ENCODE results near the gene OR52I2.

Gene OR52I2

GRCh38 chr11:4610258-4610935 lies 28.9 kb downstream of the OR52I2 start:
- DNase-seq: no peak

GRCh38 chr11:4611986-4612385 lies 30.4 kb downstream of the OR52I2 start:
- no peak for DNase-seq

GRCh38 chr11:4615856-4616444 lies 34.4 kb downstream of the OR52I2 start:
- DNase-seq: no peak

DNA sequence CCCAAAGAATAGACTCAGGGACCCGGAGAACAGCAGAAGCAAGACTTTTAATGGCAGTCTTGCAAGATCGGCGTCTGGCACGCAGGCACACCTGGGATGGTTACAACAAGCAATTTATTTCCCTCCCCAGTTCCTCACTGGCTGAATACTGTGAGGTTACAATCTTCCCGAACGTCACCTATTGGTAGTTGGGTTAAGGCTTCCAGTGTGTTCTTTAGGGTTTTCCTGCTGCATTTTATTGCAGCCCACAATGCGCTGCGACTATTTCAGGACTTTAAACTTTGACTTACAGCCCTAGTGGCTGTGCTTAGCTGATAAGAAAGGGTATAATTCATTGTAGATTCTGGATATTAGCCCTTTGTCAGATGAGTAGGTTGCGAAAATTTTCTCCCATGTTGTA lies 38.0 kb downstream of the OR52I2 start:
- DNase-seq: no peak

- DNase-seq: peak; percentile 21
Observed at GRCh38 chr11:4626207-4627099, 44.9 kb downstream of the OR52I2 start.

DNA sequence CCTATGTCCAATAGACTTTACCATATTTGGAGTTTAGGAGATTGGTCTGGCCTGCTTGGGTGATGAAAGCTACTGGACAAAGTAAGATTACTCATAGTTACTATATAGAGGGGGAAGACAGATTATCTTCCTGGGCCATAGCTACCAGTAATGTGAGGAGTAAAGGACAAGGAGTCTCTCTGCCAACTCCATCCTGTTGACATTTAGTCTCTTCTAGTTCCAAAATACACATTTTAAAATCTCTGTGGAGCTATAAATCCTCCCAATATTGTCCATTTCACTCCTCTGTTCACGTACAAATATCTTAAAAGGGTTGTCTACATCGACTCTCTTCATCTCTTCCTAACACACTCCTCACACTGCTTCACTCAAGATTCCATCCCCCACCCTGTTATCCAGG lies 54.6 kb downstream of the OR52I2 start:
- DNase-seq: no peak

DNA sequence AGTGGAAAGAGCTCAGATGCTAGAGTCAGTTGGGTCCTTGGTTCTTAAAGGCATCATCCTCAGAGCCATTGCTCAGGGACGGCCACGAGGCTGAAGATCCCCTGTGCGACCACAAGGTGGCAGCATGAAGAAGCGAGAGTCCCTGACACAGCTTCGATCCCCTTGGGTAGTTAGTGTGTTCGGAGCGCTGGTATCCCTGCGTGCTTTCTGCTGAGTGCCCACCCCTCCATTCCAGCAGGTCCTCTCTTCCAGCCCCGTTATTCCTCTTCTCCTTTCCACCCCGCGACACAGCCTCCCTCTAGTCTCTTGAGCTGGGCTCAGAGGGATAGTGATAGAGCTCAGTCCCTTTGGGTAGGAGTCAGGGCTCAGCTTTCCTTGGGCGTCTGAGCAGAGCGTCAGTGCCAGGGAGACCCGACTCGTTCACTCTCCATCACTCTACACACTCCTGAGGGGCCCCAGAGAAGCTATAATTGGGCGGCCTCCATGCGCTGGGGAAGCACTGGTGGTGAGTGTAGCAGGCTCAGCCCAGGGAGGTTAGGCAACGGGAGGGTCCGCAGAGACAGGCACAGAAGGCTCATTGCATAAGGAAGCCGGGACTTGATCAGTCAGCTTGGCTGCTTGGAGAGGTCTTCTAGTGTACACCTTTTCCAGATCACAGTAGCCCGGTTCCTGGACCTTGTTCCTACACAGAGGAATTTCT lies 55.6 kb downstream of the OR52I2 start, which contains the start of gene OR51D1:
OR51D1 (plus strand) TSS at position 516 of the 700 bp plus-strand sequence. CDS start 2,314 bp downstream, outside the sequence.
- DNase-seq: peak; percentile 59

DNA sequence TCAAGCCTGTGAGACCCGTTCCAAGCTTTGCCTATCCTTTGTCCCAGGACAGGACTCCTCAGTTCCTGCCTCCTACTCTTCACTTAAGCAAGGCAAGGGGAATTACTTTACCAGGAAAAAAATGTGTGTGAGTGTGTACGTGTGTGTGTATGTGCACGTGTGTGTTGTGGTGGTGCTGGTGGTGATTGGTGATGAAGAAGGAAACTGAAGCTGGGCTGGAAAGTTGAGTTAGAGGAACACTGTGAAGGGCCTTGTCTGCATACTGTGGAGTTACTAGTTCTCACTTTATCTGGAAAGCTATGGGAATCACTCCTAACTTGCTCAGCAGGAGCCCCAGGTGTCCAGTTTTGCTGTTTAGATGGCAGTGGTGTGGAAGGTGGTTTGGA lies 56.1 kb downstream of the OR52I2 start:
- no peak for DNase-seq

GRCh38 chr11:4639931-4640330 lies 58.4 kb downstream of the OR52I2 start:
- DNase-seq: no peak

DNA sequence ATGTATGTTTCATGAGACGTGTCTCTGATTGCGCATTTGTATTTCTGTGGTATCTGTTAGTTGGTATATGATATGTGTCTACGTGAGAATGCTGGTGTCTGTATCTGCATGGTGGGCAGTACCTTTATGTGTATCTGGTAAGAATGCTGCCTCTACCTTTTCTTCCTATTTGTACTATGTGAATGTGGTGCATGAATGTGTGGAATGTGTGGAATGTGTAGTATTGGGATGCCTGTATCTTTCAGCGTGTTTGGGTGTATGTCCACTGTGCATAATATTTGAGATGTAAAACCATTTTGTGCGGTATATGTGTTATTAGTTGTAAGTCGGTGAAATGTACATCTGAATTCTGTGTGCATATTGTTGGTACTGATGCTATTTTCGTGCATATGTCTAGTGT lies 60.0 kb downstream of the OR52I2 start:
- DNase-seq: no peak

DNA sequence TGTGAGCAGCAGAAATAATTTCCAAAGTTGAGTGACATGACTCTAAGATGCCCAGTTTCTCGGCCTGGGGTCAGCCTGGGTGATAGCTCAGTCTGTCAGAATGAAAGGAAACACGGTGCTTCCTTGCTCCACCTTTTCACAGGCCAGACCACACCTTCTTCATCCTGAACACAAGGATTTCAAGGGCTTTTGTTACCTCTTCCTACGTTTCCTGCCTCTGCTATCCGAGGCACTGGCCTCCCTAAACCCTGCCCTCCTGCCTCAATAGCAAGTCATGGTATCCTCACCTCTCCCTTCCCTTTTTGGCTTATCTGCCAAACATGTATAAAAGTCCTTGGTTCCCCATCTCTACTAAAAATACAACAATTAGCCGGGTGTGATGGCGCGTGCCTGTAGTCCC lies 60.5 kb downstream of the OR52I2 start:
- DNase-seq: no peak
